Sigmoid colon (tissue), 4 donors: ENCODE results near the gene PTGIS.

ENCODE experiments used
- EP300 ChIP-seq, 4 donors: sonication (generic); formaldehyde crosslinking; IDR thresholded peaks; one replicate each; pipeline ENCODE4 v1.6.1; 2017; ENCODE audit warnings: antibody characterized with exemption in 4 of 4
- POLR2AphosphoS5 ChIP-seq, 4 donors: sonication (generic); formaldehyde crosslinking; IDR thresholded peaks; one replicate each; pipeline ENCODE4 v1.6.1; 2017; ENCODE audit warnings: antibody characterized with exemption in 4 of 4
- TF ChIP-seq, protein P1 (sequence below), 4 experiments: fragments of 450-650 bp in 3 of 4; fragments of 200-600 bp in 1 of 4; IDR thresholded peaks; one replicate each; pipeline ENCODE4 v1.5.1; 2016 to 2019; ENCODE audit warnings: antibody characterized with exemption in 4 of 4, mild to moderate bottlenecking in 3 of 4, moderate library complexity in 2 of 4

DNA sequence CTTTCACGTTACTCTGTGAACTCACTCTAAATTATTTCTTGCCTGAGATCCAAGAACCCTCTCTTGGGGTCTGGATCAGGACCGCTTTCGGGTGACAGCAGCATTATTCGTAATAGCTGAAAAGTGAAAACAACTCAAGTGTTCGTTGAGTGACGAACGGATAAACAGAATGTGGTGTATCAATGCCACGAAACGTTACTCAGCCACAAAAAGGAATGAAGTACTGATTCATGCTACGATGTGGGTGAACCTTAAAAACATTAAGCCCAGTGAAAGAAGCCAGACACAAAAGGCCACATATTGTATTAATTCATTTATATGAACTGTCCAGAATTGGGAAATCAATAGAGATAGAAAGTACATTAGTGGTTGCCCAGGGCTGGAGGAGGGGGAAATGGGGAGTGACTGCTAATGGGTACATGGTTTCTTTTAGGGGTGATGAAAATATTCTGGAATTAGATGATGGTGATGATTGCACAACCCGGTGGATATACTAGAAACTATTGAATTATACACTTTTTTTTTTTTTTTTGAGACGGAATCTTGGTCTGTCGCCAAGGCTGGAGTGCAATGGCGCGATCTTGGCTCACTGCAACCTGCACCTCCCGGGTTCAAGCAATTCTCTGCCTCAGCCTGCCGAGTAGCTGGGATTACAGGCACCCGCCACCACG, 8.4 kb downstream of the PTGIS start:
- TF ChIP-seq, protein P1, sequence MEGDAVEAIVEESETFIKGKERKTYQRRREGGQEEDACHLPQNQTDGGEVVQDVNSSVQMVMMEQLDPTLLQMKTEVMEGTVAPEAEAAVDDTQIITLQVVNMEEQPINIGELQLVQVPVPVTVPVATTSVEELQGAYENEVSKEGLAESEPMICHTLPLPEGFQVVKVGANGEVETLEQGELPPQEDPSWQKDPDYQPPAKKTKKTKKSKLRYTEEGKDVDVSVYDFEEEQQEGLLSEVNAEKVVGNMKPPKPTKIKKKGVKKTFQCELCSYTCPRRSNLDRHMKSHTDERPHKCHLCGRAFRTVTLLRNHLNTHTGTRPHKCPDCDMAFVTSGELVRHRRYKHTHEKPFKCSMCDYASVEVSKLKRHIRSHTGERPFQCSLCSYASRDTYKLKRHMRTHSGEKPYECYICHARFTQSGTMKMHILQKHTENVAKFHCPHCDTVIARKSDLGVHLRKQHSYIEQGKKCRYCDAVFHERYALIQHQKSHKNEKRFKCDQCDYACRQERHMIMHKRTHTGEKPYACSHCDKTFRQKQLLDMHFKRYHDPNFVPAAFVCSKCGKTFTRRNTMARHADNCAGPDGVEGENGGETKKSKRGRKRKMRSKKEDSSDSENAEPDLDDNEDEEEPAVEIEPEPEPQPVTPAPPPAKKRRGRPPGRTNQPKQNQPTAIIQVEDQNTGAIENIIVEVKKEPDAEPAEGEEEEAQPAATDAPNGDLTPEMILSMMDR (IDR thresholded peaks at IDR 0.05) = no peak
- TF ChIP-seq POLR2AphosphoS5 (IDR thresholded peaks at IDR 0.05) (peak; percentile 31 to 73 (median 58)), EP300 (IDR thresholded peaks at IDR 0.05) (no peak)
